K562 (cell line): ENCODE measurements around the gene ITPR1. TPM values are rescaled to one million over a fixed set of nuclear protein-coding genes. Genes with fewer than 3 reads are reported as not detected.

Source experiments
- ATAC-seq: fragments of 200-7000 bp; cut with Tn5 transposase; 3 replicates; pipeline ENCODE4 v1.9.1; 2020; ENCODE audit warnings: moderate library complexity
- BruUV-seq: library from RNA; stranded (reverse); fragments of 400-500 nt; replicated peaks from 2 replicates; lab custom pipeline; 2021; lab: Mats Ljungman, UMichigan
- CTCF ChIA-PET: fragments of 300-600 bp; formaldehyde crosslinking; extraction: SDS; loops from one replicate; lab custom pipeline; 2021; ENCODE audit warnings: low intra/inter-chr PET ratio; lab: Yijun Ruan, JAX
- POLR2A ChIA-PET: fragments of 300-600, 350-650 bp; sonication (Branson Sonifier 250); formaldehyde crosslinking; extraction: SDS; loops from one replicate; lab custom pipeline; 2021; ENCODE audit warnings: antibody characterized with exemption, inconsistent platforms; lab: Yijun Ruan, JAX
- DNase-seq, 4 experiments: peaks; one replicate each; pipeline versions ENCODE4 v3.0.0 to v3.0.0-alpha.2; 2011 to 2018; ENCODE audit warnings: low spot score in 3 of 4, mixed read lengths in 3 of 4; ENCODE audit errors: extremely low read depth in 1 of 4
- FAIRE-seq: peaks from 2 replicates; lab custom pipeline; 2011; peaks lifted over from hg19 to GRCh38; lab: Jason Lieb, UNC
- H2AFZ ChIP-seq: 2 replicates; pipeline ENCODE4 v1.6.0; 2011; ENCODE audit warnings: low read depth, low read length, control low read depth, inconsistent platforms
- H3K27ac ChIP-seq: fragments of 200-600 bp; 3 replicates; pipeline ENCODE4 v1.8.0; 2011; ENCODE audit warnings: low read depth, mild to moderate bottlenecking, control low read depth, inconsistent platforms, low read length, moderate library complexity, mixed read lengths; ENCODE audit errors: extremely low read depth
- H3K27me3 ChIP-seq, 2 experiments: fragments of 300-600 bp in 1 of 2; 2 replicates in 1 of 2; 3 replicates in 1 of 2; pipeline versions ENCODE4 v1.6.0 to v1.8.0; 2011; ENCODE audit warnings: inconsistent platforms in 2 of 2, low read length in 2 of 2, mild to moderate bottlenecking in 1 of 2, mixed read lengths in 1 of 2, moderate library complexity in 1 of 2; ENCODE audit not compliant: control insufficient read depth in 2 of 2, insufficient read depth in 2 of 2
- H3K36me3 ChIP-seq: fragments of 300-600 bp; 3 replicates; pipeline ENCODE4 v1.8.0; 2011; ENCODE audit warnings: mild to moderate bottlenecking, low read length, inconsistent platforms; ENCODE audit not compliant: control insufficient read depth, insufficient read depth
- H3K4me1 ChIP-seq, 2 experiments: fragments of 200-600 bp in 1 of 2; replicated peaks in 1 of 2; 2 replicates in 1 of 2; 3 replicates in 1 of 2; pipeline versions ENCODE4 v1.5.1 to v1.8.0; 2011; ENCODE audit warnings: inconsistent platforms in 2 of 2, low read length in 2 of 2, mild to moderate bottlenecking in 1 of 2, mixed read lengths in 1 of 2, moderate library complexity in 1 of 2; ENCODE audit not compliant: control insufficient read depth in 2 of 2, insufficient read depth in 2 of 2
- H3K4me2 ChIP-seq: 2 replicates; pipeline ENCODE4 v1.6.1; 2011; ENCODE audit warnings: low read length, control low read depth, inconsistent platforms, mixed read lengths; ENCODE audit not compliant: insufficient read depth
- H3K4me3 ChIP-seq: fragments of 200-600 bp; sonication (generic), shearing (Covaris generic); 2 replicates; pipeline ENCODE4 v1.5.1; 2016; ENCODE audit warnings: control low read depth, inconsistent platforms
- H3K79me2 ChIP-seq: fragments of 200-600 bp; 3 replicates; pipeline ENCODE4 v1.8.0; 2011; ENCODE audit warnings: low read length, inconsistent platforms; ENCODE audit not compliant: control insufficient read depth, insufficient read depth
- H3K9ac ChIP-seq, 2 experiments: 2 replicates each; pipeline versions ENCODE4 v1.6.0 to v1.6.1; 2011; ENCODE audit warnings: low read depth in 2 of 2, low read length in 2 of 2, control low read depth in 1 of 2, inconsistent platforms in 1 of 2, mild to moderate bottlenecking in 1 of 2, mixed read lengths in 1 of 2; ENCODE audit not compliant: insufficient read depth in 1 of 2
- H3K9me1 ChIP-seq: one replicate; pipeline ENCODE4 v1.6.0; 2011; ENCODE audit warnings: inconsistent platforms, mild to moderate bottlenecking, low read length, moderate library complexity; ENCODE audit not compliant: control insufficient read depth, insufficient read depth
- H3K9me3 ChIP-seq: replicated peaks from 2 replicates; pipeline ENCODE4 v1.5.1; 2011; ENCODE audit warnings: low read depth, low read length, inconsistent platforms; ENCODE audit not compliant: control insufficient read depth, insufficient read depth
- H4K20me1 ChIP-seq: replicated peaks from 2 replicates; pipeline ENCODE4 v1.6.1; 2011; ENCODE audit warnings: low read length, inconsistent platforms, mixed read lengths; ENCODE audit not compliant: control insufficient read depth, insufficient read depth
- ARNT ChIP-seq, 2 experiments: fragments of 450-650 bp; IDR thresholded peaks; 2 replicates each; pipeline ENCODE4 v1.6.1; 2016; ENCODE audit warnings: mild to moderate bottlenecking in 1 of 2
- RBM25 ChIP-seq: fragments of 200-400 bp; formaldehyde crosslinking; IDR thresholded peaks from 2 replicates; pipeline ENCODE4 v1.6.1; 2018; ENCODE audit warnings: low read length, low read depth, moderate library complexity; ENCODE audit not compliant: severe bottlenecking
- ZNF316 ChIP-seq: fragments of 450-650 bp; IDR thresholded peaks from 2 replicates; pipeline ENCODE4 v1.6.1; 2016
- ZNF561 ChIP-seq: fragments of 450-650 bp; formaldehyde crosslinking; conservative IDR thresholded peaks from 2 replicates; pipeline ENCODE4 v1.4.0; 2020; ENCODE audit warnings: mild to moderate bottlenecking, moderate library complexity
- WGBS: fragments of 100-300 bp; shearing (Covaris generic); methylation state at CpG from one replicate; pipeline ENCODE4 v1.1.6; 2016; ENCODE audit warnings: low coverage, mixed read lengths; ENCODE audit not compliant: insufficient coverage; ENCODE audit errors: missing lambda C conversion rate; 5-methylcytosine and 5-hydroxymethylcytosine counted together
- in situ Hi-C: fragments of 300-500 bp; cut with MboI; formaldehyde crosslinking; loops from 4 replicates; pipeline ENCODE4 v1.15.0; 2018; ENCODE audit warnings: inconsistent platforms, mixed read lengths
- intact Hi-C: fragments of 100-400 bp; cut with micrococcal nuclease; formaldehyde crosslinking; loops from 2 replicates; pipeline ENCODE4 v1.14.2; 2022
- polyA plus RNA-seq, 8 experiments: library from polyadenylated mRNA; depleted of rRNA in 4 of 8; stranded (reverse) in 5 of 8; unstranded in 3 of 8; fragments of >200 nt; fragmentation: Nextera tagmentation in 2 of 8; fragmentation: Illumina TruSeq in 1 of 8; extraction: Ambion mirVana in 2 of 8; extraction: Trizol in 1 of 8; gene quantifications; 2 replicates each; pipeline versions ENCODE4 v1.2.1 to v1.2.3, GENCODE V29; 2011 to 2014; ENCODE audit warnings: inconsistent platforms in 1 of 8, missing spikeins in 1 of 8
- total RNA-seq, 7 experiments: library from RNA; depleted of rRNA in 6 of 7; stranded (reverse); fragments of >200 nt in 6 of 7; fragmentation: Illumina TruSeq in 2 of 7; extraction: Trizol in 2 of 7; gene quantifications; 2 replicates each; pipeline versions ENCODE4 v1.2.1 to v1.2.3, GENCODE V29; 2011 to 2021; ENCODE audit warnings: low replicate concordance in 1 of 7
- TF ChIP-seq, protein P1 (sequence below), 2 experiments: IDR thresholded peaks; 2 replicates each; pipeline ENCODE4 v1.6.1; 2012; ENCODE audit warnings: improper control_type of control experiment in 2 of 2, low read depth in 2 of 2, low read length in 2 of 2, borderline replicate concordance in 1 of 2
- TF ChIP-seq, protein P2 (sequence below): fragments of 450-650 bp; IDR thresholded peaks from 2 replicates; pipeline ENCODE4 v1.6.1; 2017; ENCODE audit warnings: antibody characterized with exemption, mild to moderate bottlenecking
- TF ChIP-seq, protein P3 (sequence below): sonication (generic); formaldehyde crosslinking; IDR thresholded peaks from 2 replicates; pipeline ENCODE4 v1.8.0; 2022; ENCODE audit warnings: mild to moderate bottlenecking, missing genetic modification reagents

Gene ITPR1
- total and polyA plus RNA-seq, 9 of the 15 experiments (the other 6 are each of a cell fraction or from before 2014, with no cell fraction given), result 22.4 to 40.0 (median 27.4) TPM

- TF ChIP-seq ZNF316, result no peak
- TF ChIP-seq, protein P1, sequence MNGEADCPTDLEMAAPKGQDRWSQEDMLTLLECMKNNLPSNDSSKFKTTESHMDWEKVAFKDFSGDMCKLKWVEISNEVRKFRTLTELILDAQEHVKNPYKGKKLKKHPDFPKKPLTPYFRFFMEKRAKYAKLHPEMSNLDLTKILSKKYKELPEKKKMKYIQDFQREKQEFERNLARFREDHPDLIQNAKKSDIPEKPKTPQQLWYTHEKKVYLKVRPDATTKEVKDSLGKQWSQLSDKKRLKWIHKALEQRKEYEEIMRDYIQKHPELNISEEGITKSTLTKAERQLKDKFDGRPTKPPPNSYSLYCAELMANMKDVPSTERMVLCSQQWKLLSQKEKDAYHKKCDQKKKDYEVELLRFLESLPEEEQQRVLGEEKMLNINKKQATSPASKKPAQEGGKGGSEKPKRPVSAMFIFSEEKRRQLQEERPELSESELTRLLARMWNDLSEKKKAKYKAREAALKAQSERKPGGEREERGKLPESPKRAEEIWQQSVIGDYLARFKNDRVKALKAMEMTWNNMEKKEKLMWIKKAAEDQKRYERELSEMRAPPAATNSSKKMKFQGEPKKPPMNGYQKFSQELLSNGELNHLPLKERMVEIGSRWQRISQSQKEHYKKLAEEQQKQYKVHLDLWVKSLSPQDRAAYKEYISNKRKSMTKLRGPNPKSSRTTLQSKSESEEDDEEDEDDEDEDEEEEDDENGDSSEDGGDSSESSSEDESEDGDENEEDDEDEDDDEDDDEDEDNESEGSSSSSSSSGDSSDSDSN (IDR thresholded peaks at IDR 0.05; ENCODE audit: borderline replicate concordance in 1 of 2, low read depth in 2 of 2, low read length in 2 of 2), result no peak
- TF ChIP-seq, protein P2, sequence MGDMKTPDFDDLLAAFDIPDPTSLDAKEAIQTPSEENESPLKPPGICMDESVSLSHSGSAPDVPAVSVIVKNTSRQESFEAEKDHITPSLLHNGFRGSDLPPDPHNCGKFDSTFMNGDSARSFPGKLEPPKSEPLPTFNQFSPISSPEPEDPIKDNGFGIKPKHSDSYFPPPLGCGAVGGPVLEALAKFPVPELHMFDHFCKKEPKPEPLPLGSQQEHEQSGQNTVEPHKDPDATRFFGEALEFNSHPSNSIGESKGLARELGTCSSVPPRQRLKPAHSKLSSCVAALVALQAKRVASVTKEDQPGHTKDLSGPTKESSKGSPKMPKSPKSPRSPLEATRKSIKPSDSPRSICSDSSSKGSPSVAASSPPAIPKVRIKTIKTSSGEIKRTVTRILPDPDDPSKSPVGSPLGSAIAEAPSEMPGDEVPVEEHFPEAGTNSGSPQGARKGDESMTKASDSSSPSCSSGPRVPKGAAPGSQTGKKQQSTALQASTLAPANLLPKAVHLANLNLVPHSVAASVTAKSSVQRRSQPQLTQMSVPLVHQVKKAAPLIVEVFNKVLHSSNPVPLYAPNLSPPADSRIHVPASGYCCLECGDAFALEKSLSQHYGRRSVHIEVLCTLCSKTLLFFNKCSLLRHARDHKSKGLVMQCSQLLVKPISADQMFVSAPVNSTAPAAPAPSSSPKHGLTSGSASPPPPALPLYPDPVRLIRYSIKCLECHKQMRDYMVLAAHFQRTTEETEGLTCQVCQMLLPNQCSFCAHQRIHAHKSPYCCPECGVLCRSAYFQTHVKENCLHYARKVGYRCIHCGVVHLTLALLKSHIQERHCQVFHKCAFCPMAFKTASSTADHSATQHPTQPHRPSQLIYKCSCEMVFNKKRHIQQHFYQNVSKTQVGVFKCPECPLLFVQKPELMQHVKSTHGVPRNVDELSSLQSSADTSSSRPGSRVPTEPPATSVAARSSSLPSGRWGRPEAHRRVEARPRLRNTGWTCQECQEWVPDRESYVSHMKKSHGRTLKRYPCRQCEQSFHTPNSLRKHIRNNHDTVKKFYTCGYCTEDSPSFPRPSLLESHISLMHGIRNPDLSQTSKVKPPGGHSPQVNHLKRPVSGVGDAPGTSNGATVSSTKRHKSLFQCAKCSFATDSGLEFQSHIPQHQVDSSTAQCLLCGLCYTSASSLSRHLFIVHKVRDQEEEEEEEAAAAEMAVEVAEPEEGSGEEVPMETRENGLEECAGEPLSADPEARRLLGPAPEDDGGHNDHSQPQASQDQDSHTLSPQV, result no peak
- peak; percentile 19 for TF ChIP-seq RBM25
- TF ChIP-seq, protein P3, sequence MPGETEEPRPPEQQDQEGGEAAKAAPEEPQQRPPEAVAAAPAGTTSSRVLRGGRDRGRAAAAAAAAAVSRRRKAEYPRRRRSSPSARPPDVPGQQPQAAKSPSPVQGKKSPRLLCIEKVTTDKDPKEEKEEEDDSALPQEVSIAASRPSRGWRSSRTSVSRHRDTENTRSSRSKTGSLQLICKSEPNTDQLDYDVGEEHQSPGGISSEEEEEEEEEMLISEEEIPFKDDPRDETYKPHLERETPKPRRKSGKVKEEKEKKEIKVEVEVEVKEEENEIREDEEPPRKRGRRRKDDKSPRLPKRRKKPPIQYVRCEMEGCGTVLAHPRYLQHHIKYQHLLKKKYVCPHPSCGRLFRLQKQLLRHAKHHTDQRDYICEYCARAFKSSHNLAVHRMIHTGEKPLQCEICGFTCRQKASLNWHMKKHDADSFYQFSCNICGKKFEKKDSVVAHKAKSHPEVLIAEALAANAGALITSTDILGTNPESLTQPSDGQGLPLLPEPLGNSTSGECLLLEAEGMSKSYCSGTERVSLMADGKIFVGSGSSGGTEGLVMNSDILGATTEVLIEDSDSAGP, result no peak
- no peak for TF ChIP-seq ARNT (IDR thresholded peaks at IDR 0.05)
- TF ChIP-seq ZNF561 (CRISPR knock-in tag), result no peak
- no peak for FAIRE-seq
- 0 out of 2 replicates have a peak, but pooled peaks cover 3% of the 10 kb centered on the region for H4K20me1 ChIP-seq
- H3K27me3 ChIP-seq, result no peaks in the 10 kb centered on the region
- H3K9ac ChIP-seq, result no peak overlapping the region
- intact Hi-C loops (no loop called here), in situ Hi-C loops (no loop called here)
- H3K9me1 ChIP-seq, result no peaks in the 10 kb centered on the region
- 0 out of 2 replicates have a peak, but pooled peaks cover 1% of the 10 kb centered on the region for H3K9me3 ChIP-seq
- no peak overlapping the region for H2AFZ ChIP-seq
- peaks cover 3 to 17% of the 10 kb centered on the region in 2 experiments; a peak in 3 of 5 replicates for H3K4me1 ChIP-seq
- ChIA-PET CTCF (no interaction called here), POLR2A (interaction anchor here (1.3 kb wide), 1 partner anchor 154 kb away, joined by 3 read pairs; the partner anchor contains the start of gene ITPR1)
- no peaks in the 10 kb centered on the region for H3K79me2 ChIP-seq
- H3K36me3 ChIP-seq, result peaks cover 15% of the 10 kb centered on the region
- H3K27ac ChIP-seq, result no peak overlapping the region
- ATAC-seq, result no peak
- no peak for DNase-seq
- WGBS, result 64% methylated on average over 2 of the region's 2 CpGs
- H3K4me2 ChIP-seq, result no peak overlapping the region
- no peak overlapping the region for H3K4me3 ChIP-seq
- no TSS peak for BruUV-seq
Measured at GRCh38 chr3:4647411-4647810, 154.3 kb downstream of the ITPR1 start.
